ENCODE results near the gene RAP1GDS1. TPM values are rescaled to one million over a fixed set of nuclear protein-coding genes. Genes with fewer than 3 reads are reported as not detected.

Gene RAP1GDS1
- total RNA-seq, 1 experiment from 2014 or later: 40.8 TPM

DNA sequence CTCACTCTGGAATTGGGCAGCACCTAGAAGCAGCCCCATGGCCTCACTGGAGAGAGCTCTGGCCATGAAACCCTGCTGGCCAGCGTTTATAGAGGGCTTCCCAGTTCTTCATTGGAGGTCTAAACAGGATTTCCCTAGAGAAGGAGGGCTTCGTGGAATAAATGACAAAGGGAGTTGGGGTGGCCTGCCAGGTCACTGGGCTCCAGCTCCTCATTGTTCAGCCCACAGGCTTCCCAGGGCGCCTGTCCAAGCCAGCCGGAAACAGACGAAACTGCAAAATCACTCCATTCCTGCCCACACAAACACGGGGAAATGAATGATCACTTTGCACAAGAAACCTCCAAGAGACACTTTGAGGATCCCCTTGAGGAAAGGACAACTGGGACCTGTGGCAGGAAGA, 207.5 kb downstream of the RAP1GDS1 start (continued):
- no peak for TF ChIP-seq CEBPB (IDR thresholded peaks at IDR 0.05; ENCODE audit: low read depth)
- no peak for TF ChIP-seq RAD21 (IDR thresholded peaks at IDR 0.05; ENCODE audit: low read depth)
- TF ChIP-seq SP1 (IDR thresholded peaks at IDR 0.05; ENCODE audit: low read depth): no peak
- TF ChIP-seq EGR1 (IDR thresholded peaks at IDR 0.05; ENCODE audit: low read depth): no peak
- TF ChIP-seq, protein P1, sequence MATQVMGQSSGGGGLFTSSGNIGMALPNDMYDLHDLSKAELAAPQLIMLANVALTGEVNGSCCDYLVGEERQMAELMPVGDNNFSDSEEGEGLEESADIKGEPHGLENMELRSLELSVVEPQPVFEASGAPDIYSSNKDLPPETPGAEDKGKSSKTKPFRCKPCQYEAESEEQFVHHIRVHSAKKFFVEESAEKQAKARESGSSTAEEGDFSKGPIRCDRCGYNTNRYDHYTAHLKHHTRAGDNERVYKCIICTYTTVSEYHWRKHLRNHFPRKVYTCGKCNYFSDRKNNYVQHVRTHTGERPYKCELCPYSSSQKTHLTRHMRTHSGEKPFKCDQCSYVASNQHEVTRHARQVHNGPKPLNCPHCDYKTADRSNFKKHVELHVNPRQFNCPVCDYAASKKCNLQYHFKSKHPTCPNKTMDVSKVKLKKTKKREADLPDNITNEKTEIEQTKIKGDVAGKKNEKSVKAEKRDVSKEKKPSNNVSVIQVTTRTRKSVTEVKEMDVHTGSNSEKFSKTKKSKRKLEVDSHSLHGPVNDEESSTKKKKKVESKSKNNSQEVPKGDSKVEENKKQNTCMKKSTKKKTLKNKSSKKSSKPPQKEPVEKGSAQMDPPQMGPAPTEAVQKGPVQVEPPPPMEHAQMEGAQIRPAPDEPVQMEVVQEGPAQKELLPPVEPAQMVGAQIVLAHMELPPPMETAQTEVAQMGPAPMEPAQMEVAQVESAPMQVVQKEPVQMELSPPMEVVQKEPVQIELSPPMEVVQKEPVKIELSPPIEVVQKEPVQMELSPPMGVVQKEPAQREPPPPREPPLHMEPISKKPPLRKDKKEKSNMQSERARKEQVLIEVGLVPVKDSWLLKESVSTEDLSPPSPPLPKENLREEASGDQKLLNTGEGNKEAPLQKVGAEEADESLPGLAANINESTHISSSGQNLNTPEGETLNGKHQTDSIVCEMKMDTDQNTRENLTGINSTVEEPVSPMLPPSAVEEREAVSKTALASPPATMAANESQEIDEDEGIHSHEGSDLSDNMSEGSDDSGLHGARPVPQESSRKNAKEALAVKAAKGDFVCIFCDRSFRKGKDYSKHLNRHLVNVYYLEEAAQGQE (IDR thresholded peaks at IDR 0.05; ENCODE audit: low read depth): no peak
- no peak for TF ChIP-seq JUND (IDR thresholded peaks at IDR 0.05)
- TF ChIP-seq SIN3A (IDR thresholded peaks at IDR 0.05; ENCODE audit: low read depth): no peak

DNA sequence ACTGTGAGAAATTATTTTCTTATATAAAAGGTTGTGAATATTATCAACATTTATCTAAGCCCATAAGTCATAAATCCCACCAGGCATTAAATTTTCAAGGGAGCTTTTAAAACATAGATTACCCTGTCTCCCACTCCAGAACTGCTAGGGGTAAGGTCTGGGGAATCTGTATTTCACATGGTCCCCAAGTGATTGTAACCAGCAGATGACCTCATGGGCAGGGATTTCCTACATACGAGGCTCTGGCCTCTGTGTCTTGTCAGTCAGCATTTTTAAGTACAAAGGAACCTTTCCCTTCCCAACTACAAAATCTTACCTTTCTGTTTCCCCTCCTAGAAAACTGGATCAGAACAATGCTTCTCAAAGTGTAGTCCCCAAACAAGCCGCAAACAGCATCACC, 208.6 kb downstream of the RAP1GDS1 start:
- RAD21 ChIA-PET (ENCODE audit: low non-redundant PET in 1 of 2, low total read pairs in 2 of 2, uncharacterized antibody in 2 of 2, unreplicated experiment in 2 of 2): no interaction called here
- no peak for ATAC-seq

More for the DNA sequence above, 208.6 kb downstream of the RAP1GDS1 start:
- peaks cover 5 to 22% of the 10 kb centered on the region in 2 experiments; a peak in 2 of 4 replicates for H3K36me3 ChIP-seq (ENCODE audit: control insufficient read depth in 1 of 2, insufficient read depth in 2 of 2, low read length in 2 of 2)
- H3K4me1 ChIP-seq (ENCODE audit: control insufficient read depth in 1 of 2, insufficient read depth in 2 of 2, low read length in 2 of 2): peaks cover 0 to 20% of the 10 kb centered on the region in 2 experiments; a peak in 2 of 4 replicates
- no peak overlapping the region for H3K4me2 ChIP-seq (ENCODE audit: low read length)
- no peak for DNase-seq (ENCODE audit: low read depth, low spot score)
- no peaks in the 10 kb centered on the region for H4K20me1 ChIP-seq (ENCODE audit: insufficient read depth)
- TF ChIP-seq ZNF274 (IDR thresholded peaks at IDR 0.05; ENCODE audit: low read depth, low read length): no peak
- no peak for TF ChIP-seq FOSL1 (IDR thresholded peaks at IDR 0.05; ENCODE audit: low read depth)
- TF ChIP-seq, protein P1 (IDR thresholded peaks at IDR 0.05; ENCODE audit: low read depth): no peak
- TF ChIP-seq MAX (IDR thresholded peaks at IDR 0.05): no peak
- no peak for TF ChIP-seq TCF7L2 (IDR thresholded peaks at IDR 0.05; ENCODE audit: borderline replicate concordance, extremely low read depth, insufficient read depth, insufficient read length)
- TF ChIP-seq SP1 (IDR thresholded peaks at IDR 0.05; ENCODE audit: low read depth): no peak
- TF ChIP-seq EZH2phosphoT487 (IDR thresholded peaks at IDR 0.05; ENCODE audit: borderline replicate concordance): no peak
- TF ChIP-seq, protein P2, sequence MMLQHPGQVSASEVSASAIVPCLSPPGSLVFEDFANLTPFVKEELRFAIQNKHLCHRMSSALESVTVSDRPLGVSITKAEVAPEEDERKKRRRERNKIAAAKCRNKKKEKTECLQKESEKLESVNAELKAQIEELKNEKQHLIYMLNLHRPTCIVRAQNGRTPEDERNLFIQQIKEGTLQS (IDR thresholded peaks at IDR 0.05): no peak
- no peak for TF ChIP-seq CEBPB (IDR thresholded peaks at IDR 0.05; ENCODE audit: low read depth)
- no peak for TF ChIP-seq ZFX (IDR thresholded peaks at IDR 0.05)
- TF ChIP-seq ELF1 (IDR thresholded peaks at IDR 0.05; ENCODE audit: borderline replicate concordance, low read depth): no peak
- TF ChIP-seq RAD21 (IDR thresholded peaks at IDR 0.05; ENCODE audit: low read depth): no peak
- TF ChIP-seq CBX3 (IDR thresholded peaks at IDR 0.05; ENCODE audit: low read depth): no peak
- TF ChIP-seq EGR1 (IDR thresholded peaks at IDR 0.05; ENCODE audit: low read depth): no peak
- H3K9me3 ChIP-seq (ENCODE audit: control insufficient read depth in 1 of 2, insufficient read depth in 1 of 2, low read depth in 1 of 2, low read length in 2 of 2): no peaks in the 10 kb centered on the region
- CTCF ChIA-PET: interaction anchor here (1.0 to 1.4 kb wide), 2 partner anchors 327 to 586 kb away, joined by 3 to 4 read pairs; partner anchors contain the start of gene STPG2
- H3K27me3 ChIP-seq (ENCODE audit: insufficient read depth, low read length): no peaks in the 10 kb centered on the region
- no TSS peak for BruUV-seq (replicated peaks)
- H3K79me2 ChIP-seq (ENCODE audit: insufficient read depth, low read length): no peaks in the 10 kb centered on the region
- H3K27ac ChIP-seq (ENCODE audit: low read depth, low read length): no peak overlapping the region
- no peaks in the 10 kb centered on the region for H3K9me2 ChIP-seq (ENCODE audit: insufficient read depth)
- intact Hi-C loops (cut with micrococcal nuclease): loop anchor here (5.0 to 10.0 kb wide), 7 partner anchors 155 to 938 kb away; partner anchors contain the start of genes EIF4E and TSPAN5
- no peak overlapping the region for H3K9ac ChIP-seq (ENCODE audit: low read length)
- no peak overlapping the region for H3K4me3 ChIP-seq (replicated peaks in 1 of 2; ENCODE audit: low read depth in 1 of 2, low read length in 2 of 2)
- POLR2A ChIA-PET: no interaction called here
- no peak overlapping the region for H2AFZ ChIP-seq (ENCODE audit: low read depth, low read length, poor library complexity, severe bottlenecking)
